ENCODE measurements around the gene MDC1. TPM values are rescaled to one million over a fixed set of nuclear protein-coding genes. Genes with fewer than 3 reads are reported as not detected.
"Not testable (repeated sequence)": the region's sequence is repeated elsewhere in the genome, so short reads cannot be mapped to it uniquely, and the experiment has no call there.

MDC1 gene
- total RNA-seq, 1 experiment from 2014 or later: 95.9 TPM

GRCh38 chr6:30725713-30726505, 8.8 kb upstream of the MDC1 start (continued):
- TF ChIP-seq FOXJ3 (CRISPR knock-in tag; IDR thresholded peaks at IDR 0.05; ENCODE audit: borderline replicate concordance) (no peak), ZNF532 (CRISPR knock-in tag; IDR thresholded peaks at IDR 0.05; ENCODE audit: borderline replicate concordance) (peak; percentile 94), GABPB1 (CRISPR knock-in tag; IDR thresholded peaks at IDR 0.05) (0 out of 2 replicates have a peak, but pooled peaks have one; percentile 15)
- TF ChIP-seq, protein P1, sequence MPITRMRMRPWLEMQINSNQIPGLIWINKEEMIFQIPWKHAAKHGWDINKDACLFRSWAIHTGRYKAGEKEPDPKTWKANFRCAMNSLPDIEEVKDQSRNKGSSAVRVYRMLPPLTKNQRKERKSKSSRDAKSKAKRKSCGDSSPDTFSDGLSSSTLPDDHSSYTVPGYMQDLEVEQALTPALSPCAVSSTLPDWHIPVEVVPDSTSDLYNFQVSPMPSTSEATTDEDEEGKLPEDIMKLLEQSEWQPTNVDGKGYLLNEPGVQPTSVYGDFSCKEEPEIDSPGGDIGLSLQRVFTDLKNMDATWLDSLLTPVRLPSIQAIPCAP (CRISPR knock-in tag; IDR thresholded peaks at IDR 0.05): no peak

DNA sequence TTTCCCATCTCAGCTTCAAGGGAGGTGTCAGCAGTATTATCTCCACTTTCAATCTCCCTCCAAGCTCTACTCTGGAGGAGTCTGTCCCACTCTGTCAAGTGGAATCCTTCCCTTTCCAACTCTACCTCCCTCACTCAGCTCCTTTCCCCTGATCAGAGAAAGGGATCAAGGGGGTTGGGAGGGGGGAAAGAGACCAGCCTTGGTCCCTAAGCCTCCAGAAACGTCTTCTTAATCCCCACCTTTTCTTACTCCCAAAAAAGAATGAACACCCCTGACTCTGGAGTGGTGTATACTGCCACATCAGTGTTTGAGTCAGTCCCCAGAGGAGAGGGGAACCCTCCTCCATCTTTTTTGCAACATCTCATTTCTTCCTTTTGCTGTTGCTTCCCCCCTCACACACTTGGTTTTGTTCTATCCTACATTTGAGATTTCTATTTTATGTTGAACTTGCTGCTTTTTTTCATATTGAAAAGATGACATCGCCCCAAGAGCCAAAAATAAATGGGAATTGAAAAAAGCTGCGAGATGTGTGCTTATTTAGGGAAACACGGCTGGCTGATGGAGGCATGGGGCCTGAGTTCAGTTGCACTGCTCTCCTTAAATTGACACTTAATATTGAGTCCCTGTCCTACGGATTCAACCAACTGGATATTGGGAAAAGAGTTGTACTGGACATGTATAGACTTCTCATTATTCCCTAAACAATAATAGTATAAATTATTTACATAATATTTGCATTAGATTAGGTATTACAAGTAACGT, 8.0 kb upstream of the MDC1 start:
- Mint-ChIP-seq H3K27me3 (ENCODE audit: low read depth) (no peaks in the 10 kb centered on the region), H3K36me3 (peaks cover 66% of the 10 kb centered on the region), H3K4me3 (peak overlapping the region; percentile 38), H3K9me3 (no peaks in the 10 kb centered on the region), H3K27ac (peak overlapping the region; percentile 78), H3K4me1 (peaks cover 31% of the 10 kb centered on the region)
- ATAC-seq: no peak
- 0 out of 2 replicates have a peak, but pooled peaks have one; percentile 16 for TF ChIP-seq ZNF671 (CRISPR knock-in tag; IDR thresholded peaks at IDR 0.05)
- TF ChIP-seq GABPB1 (CRISPR knock-in tag; IDR thresholded peaks at IDR 0.05): peak; percentile 29; the same call in 1 of the 2 replicates
- no peak for TF ChIP-seq ZNF532 (CRISPR knock-in tag; IDR thresholded peaks at IDR 0.05; ENCODE audit: borderline replicate concordance)
- ChIA-PET POLR2A (interaction anchor here (2.7 kb wide), 1 partner anchor 45 kb away, joined by 8 read pairs; no protein-coding TSS in a partner anchor), CTCF (interaction anchor here (1.0 kb wide), 1 partner anchor 46 kb away, joined by 5 read pairs; no protein-coding TSS in a partner anchor)
- DNase-seq (ENCODE audit: low spot score): no peak

- POLR2A ChIA-PET: interaction anchor here (1.4 to 2.7 kb wide), 2 partner anchors 44 to 109 kb away, joined by 3 to 8 read pairs; no protein-coding TSS in a partner anchor
Measured at GRCh38 chr6:30723843-30724741, 7.0 kb upstream of the MDC1 start.

More at GRCh38 chr6:30723843-30724741, 7.0 kb upstream of the MDC1 start:
- Mint-ChIP-seq H3K4me1 (peaks cover 37% of the 10 kb centered on the region), H3K27ac (peak overlapping the region; percentile 95), H3K4me3 (peak overlapping the region; percentile 99), H3K36me3 (peaks cover 60% of the 10 kb centered on the region)
- DNase-seq (ENCODE audit: low spot score); H3K9me3 Mint-ChIP-seq; H3K27me3 Mint-ChIP-seq (ENCODE audit: low read depth); ATAC-seq: not testable (repeated sequence)
- CTCF ChIA-PET: interaction anchor here (1.0 to 6.0 kb wide), 2 partner anchors 45 kb away, joined by 5 to 54 read pairs; no protein-coding TSS in a partner anchor
